ENCODE measurements around the gene TBC1D9.

Gene TBC1D9

DNA sequence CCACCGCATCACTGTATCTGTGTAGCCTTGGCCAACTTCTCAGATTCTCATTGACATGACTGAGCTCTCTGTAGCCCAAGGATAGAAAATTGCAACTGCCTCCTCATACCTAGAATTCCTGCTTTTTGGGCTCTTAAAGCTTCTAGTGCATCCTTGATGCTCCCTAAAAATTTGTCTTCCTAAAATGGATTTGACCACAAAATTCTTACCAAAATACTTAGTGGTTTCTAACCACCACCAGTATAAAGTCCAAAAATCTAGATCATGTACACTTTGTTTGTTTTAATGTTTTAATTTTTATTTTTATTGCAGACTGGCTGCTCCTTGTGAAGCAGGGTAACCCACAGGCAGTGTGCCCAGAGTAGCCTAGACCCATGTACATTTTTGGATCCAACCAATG lies 75.5 kb downstream of the TBC1D9 start:
- H3K36me3 ChIP-seq (replicated peaks; ENCODE audit: low read depth, low read length), result no peaks in the 10 kb centered on the region
- no peak overlapping the region for H3K4me3 ChIP-seq (ENCODE audit: low read length)
- no peak overlapping the region for H3K27ac ChIP-seq (ENCODE audit: low read length)
- H3K79me2 ChIP-seq (ENCODE audit: low read length), result no peaks in the 10 kb centered on the region
- H4K20me1 ChIP-seq (ENCODE audit: insufficient read depth, low read length), result no peaks in the 10 kb centered on the region
- no peak overlapping the region for H3K9ac ChIP-seq (ENCODE audit: low read length)
- TF ChIP-seq EZH2phosphoT487 (IDR thresholded peaks at IDR 0.05; ENCODE audit: low read depth), result no peak
- TF ChIP-seq, protein P1, sequence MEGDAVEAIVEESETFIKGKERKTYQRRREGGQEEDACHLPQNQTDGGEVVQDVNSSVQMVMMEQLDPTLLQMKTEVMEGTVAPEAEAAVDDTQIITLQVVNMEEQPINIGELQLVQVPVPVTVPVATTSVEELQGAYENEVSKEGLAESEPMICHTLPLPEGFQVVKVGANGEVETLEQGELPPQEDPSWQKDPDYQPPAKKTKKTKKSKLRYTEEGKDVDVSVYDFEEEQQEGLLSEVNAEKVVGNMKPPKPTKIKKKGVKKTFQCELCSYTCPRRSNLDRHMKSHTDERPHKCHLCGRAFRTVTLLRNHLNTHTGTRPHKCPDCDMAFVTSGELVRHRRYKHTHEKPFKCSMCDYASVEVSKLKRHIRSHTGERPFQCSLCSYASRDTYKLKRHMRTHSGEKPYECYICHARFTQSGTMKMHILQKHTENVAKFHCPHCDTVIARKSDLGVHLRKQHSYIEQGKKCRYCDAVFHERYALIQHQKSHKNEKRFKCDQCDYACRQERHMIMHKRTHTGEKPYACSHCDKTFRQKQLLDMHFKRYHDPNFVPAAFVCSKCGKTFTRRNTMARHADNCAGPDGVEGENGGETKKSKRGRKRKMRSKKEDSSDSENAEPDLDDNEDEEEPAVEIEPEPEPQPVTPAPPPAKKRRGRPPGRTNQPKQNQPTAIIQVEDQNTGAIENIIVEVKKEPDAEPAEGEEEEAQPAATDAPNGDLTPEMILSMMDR (IDR thresholded peaks at IDR 0.05; ENCODE audit: low read depth, low read length), result no peak
- no peak overlapping the region for H2AFZ ChIP-seq (ENCODE audit: low read depth, low read length)
- H3K9me3 ChIP-seq (ENCODE audit: insufficient read depth, low read length), result no peaks in the 10 kb centered on the region
- H3K4me2 ChIP-seq (ENCODE audit: low read length), result no peak overlapping the region
- no peaks in the 10 kb centered on the region for H3K27me3 ChIP-seq (ENCODE audit: low read depth, low read length)
- no peaks in the 10 kb centered on the region for H3K4me1 ChIP-seq (ENCODE audit: low read length)

DNA sequence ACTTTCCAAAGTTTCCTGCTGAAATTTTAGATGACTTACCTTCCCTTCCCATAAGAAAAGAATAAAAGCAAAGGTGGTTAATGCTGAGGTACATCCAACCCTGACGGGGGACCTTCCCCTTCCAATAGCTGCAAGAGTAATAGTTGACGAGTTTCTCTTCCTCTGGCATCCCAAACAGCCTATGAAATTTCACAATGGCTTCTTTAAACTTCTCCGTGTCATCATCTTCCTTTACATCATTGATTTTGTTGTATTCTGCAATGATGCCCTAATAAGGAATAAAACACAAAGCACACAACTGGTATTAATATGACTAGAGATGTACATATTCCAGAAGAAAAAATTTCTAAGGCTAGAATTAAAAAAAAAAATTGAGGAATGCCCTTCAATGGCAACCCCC lies 76.6 kb downstream of the TBC1D9 start:
- no peaks in the 10 kb centered on the region for H3K4me1 ChIP-seq (ENCODE audit: low read length)
- H3K27me3 ChIP-seq (ENCODE audit: low read depth, low read length), result no peaks in the 10 kb centered on the region
- TF ChIP-seq, protein P1 (IDR thresholded peaks at IDR 0.05; ENCODE audit: low read depth, low read length), result no peak
- TF ChIP-seq EZH2phosphoT487 (IDR thresholded peaks at IDR 0.05; ENCODE audit: low read depth), result no peak
- no peak overlapping the region for H3K4me3 ChIP-seq (ENCODE audit: low read length)
- no peak overlapping the region for H2AFZ ChIP-seq (ENCODE audit: low read depth, low read length)
- H4K20me1 ChIP-seq (ENCODE audit: insufficient read depth, low read length), result no peaks in the 10 kb centered on the region
- no peak overlapping the region for H3K4me2 ChIP-seq (ENCODE audit: low read length)
- H3K36me3 ChIP-seq (replicated peaks; ENCODE audit: low read depth, low read length), result no peaks in the 10 kb centered on the region
- H3K9me3 ChIP-seq (ENCODE audit: insufficient read depth, low read length), result no peaks in the 10 kb centered on the region
- H3K27ac ChIP-seq (ENCODE audit: low read length), result no peak overlapping the region
- no peak overlapping the region for H3K9ac ChIP-seq (ENCODE audit: low read length)
- H3K79me2 ChIP-seq (ENCODE audit: low read length), result no peaks in the 10 kb centered on the region

DNA sequence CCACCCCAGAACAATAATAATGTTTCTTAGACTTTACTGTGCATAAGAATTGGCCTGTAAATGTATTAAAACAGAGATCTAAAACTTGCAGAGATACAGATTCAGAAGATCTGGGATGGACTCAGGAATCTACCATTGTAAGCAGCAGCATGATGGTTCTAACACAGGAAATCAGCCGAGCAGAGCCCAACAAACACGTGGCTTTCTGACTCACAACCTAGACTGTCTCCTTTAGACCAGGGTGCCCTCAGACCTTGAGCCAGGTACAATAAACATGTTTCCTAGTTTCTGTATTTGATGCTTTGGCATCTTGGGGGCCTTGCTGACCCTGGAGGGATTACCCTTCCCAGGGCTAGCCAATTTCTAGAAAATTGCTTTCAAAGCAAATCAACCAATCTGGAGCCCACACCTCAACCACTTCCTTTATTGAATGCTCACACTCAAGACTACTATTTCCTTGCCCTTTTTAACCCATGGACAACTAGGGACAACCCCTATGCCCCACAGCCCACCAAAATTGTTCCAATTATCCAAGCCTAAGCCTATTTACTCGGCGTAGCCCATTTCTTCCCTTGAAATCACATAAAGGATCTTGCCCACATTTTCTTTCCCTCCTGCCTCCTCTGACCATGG lies 80.5 kb downstream of the TBC1D9 start:
- Histone ChIP-seq H3K36me3 (replicated peaks; ENCODE audit: low read depth, low read length) (no peaks in the 10 kb centered on the region), H3K27ac (ENCODE audit: low read length) (no peak overlapping the region), H3K9ac (ENCODE audit: low read length) (no peak overlapping the region), H3K4me1 (ENCODE audit: low read length) (no peaks in the 10 kb centered on the region), H3K9me3 (ENCODE audit: insufficient read depth, low read length) (no peaks in the 10 kb centered on the region), H3K79me2 (ENCODE audit: low read length) (no peaks in the 10 kb centered on the region), H2AFZ (ENCODE audit: low read depth, low read length) (no peak overlapping the region), H3K4me2 (ENCODE audit: low read length) (no peak overlapping the region), H3K4me3 (ENCODE audit: low read length) (no peak overlapping the region), H3K27me3 (ENCODE audit: low read depth, low read length) (no peaks in the 10 kb centered on the region), H4K20me1 (ENCODE audit: insufficient read depth, low read length) (no peaks in the 10 kb centered on the region)
- TF ChIP-seq, protein P1 (IDR thresholded peaks at IDR 0.05; ENCODE audit: low read depth, low read length), result no peak
- no peak for TF ChIP-seq EZH2phosphoT487 (IDR thresholded peaks at IDR 0.05; ENCODE audit: low read depth)

DNA sequence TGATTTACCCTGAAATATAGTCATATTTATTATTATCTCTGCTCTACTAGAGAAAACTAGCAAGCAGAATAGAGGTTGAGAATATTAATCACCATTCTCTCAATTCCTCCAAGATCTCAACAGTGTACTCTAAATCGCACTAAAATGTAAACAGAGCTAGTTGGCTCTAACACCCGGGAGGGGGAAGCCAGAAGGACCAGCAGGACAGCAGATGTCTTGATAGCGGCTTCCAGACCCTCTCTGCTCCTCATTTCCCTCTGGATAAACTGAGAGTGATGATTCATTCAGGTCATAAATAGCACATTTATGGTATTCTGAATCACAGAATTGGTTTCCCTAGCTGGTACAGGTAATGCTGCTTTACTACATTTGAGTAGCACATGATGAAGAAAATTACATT lies 82.5 kb downstream of the TBC1D9 start:
- no peak for TF ChIP-seq EZH2phosphoT487 (IDR thresholded peaks at IDR 0.05; ENCODE audit: low read depth)
- TF ChIP-seq, protein P1 (IDR thresholded peaks at IDR 0.05; ENCODE audit: low read depth, low read length), result no peak
- no peaks in the 10 kb centered on the region for H3K36me3 ChIP-seq (replicated peaks; ENCODE audit: low read depth, low read length)

More for the DNA sequence above, 82.5 kb downstream of the TBC1D9 start:
- Histone ChIP-seq H2AFZ (ENCODE audit: low read depth, low read length) (no peak overlapping the region), H3K4me2 (ENCODE audit: low read length) (no peak overlapping the region), H3K9me3 (ENCODE audit: insufficient read depth, low read length) (no peaks in the 10 kb centered on the region), H3K9ac (ENCODE audit: low read length) (no peak overlapping the region), H3K27me3 (ENCODE audit: low read depth, low read length) (no peaks in the 10 kb centered on the region), H3K79me2 (ENCODE audit: low read length) (no peaks in the 10 kb centered on the region), H4K20me1 (ENCODE audit: insufficient read depth, low read length) (no peaks in the 10 kb centered on the region), H3K4me3 (ENCODE audit: low read length) (no peak overlapping the region), H3K4me1 (ENCODE audit: low read length) (no peaks in the 10 kb centered on the region), H3K27ac (ENCODE audit: low read length) (no peak overlapping the region)

Data from OCI-LY3 (cell line).